Stimulated activated CD8-positive, alpha-beta memory T cell treated with anti-CD3 and anti-CD28 coated beads, Interleukin-7, amount 100 ng/mL, for 4 hours (primary cell): ENCODE results near the gene PSD2.
A peak's percentile ranks its signal among the peaks of the same experiment; 100 is the strongest.

Source experiments
- DNase-seq, 2 donors: peaks; one replicate each; pipeline ENCODE4 v3.0.0-alpha.2; 2020; ENCODE audit warnings: low read depth in 2 of 2

PSD2 gene

GRCh38 chr5:139795074-139796001, at the start of gene PSD2:
PSD2 (plus strand) TSS chr5:139795808; CDS start chr5:139809441, 13,633 bp downstream.
- no peak for DNase-seq

- peak; percentile 82 to 89 for DNase-seq
Observed at GRCh38 chr5:139746691-139747582, 48.7 kb upstream of the PSD2 start.

GRCh38 chr5:139747583-139748504, 47.8 kb upstream of the PSD2 start:
- DNase-seq, result peak; percentile 58 to 74

- DNase-seq, result no peak
Observed at GRCh38 chr5:139748505-139748826, 47.1 kb upstream of the PSD2 start.

- DNase-seq, result no peak
Observed at GRCh38 chr5:139749242-139749641, 46.4 kb upstream of the PSD2 start.

- DNase-seq, result no peak
Observed at GRCh38 chr5:139751236-139751635, 44.4 kb upstream of the PSD2 start.

GRCh38 chr5:139752506-139753473, 42.8 kb upstream of the PSD2 start:
- peak in 1 of 2 donors; percentile 7 for DNase-seq

GRCh38 chr5:139755892-139756671, 39.5 kb upstream of the PSD2 start:
- peak in 1 of 2 donors; percentile 45 for DNase-seq

- no peak for DNase-seq
Observed at GRCh38 chr5:139756971-139757370, 38.6 kb upstream of the PSD2 start.

GRCh38 chr5:139757727-139758509, 37.7 kb upstream of the PSD2 start:
- DNase-seq, result no peak

GRCh38 chr5:139758510-139759075, 37.0 kb upstream of the PSD2 start:
- no peak for DNase-seq

- no peak for DNase-seq
Observed at GRCh38 chr5:139759219-139759721, 36.3 kb upstream of the PSD2 start.

GRCh38 chr5:139760066-139761056, 35.2 kb upstream of the PSD2 start:
- no peak for DNase-seq

GRCh38 chr5:139761057-139761450, 34.6 kb upstream of the PSD2 start:
- no peak for DNase-seq

- no peak for DNase-seq
Observed at GRCh38 chr5:139761501-139761900, 34.1 kb upstream of the PSD2 start.

GRCh38 chr5:139762615-139763170, 32.9 kb upstream of the PSD2 start:
- no peak for DNase-seq
